HEK293T (cell line): Measurements from ENCODE around the gene KLF7.

Experiments used
- ARNT ChIP-seq: fragments of 450-650 bp; IDR thresholded peaks from 2 replicates; pipeline ENCODE4 v1.6.1; 2017; ENCODE audit warnings: mild to moderate bottlenecking
- BHLHE40 ChIP-seq: fragments of 450-650 bp; IDR thresholded peaks from 2 replicates; pipeline ENCODE4 v1.6.1; 2016; ENCODE audit warnings: mild to moderate bottlenecking, moderate library complexity, borderline replicate concordance
- CTBP1 ChIP-seq: fragments of 450-650 bp; IDR thresholded peaks from 2 replicates; pipeline ENCODE4 v1.6.1; 2016; ENCODE audit warnings: borderline replicate concordance
- FOXA1 ChIP-seq: fragments of 450-650 bp; IDR thresholded peaks from 2 replicates; pipeline ENCODE4 v1.6.1; 2016; ENCODE audit warnings: mild to moderate bottlenecking
- FOXM1 ChIP-seq: fragments of 450-650 bp; IDR thresholded peaks from 2 replicates; pipeline ENCODE4 v1.6.1; 2017; ENCODE audit warnings: mild to moderate bottlenecking, borderline replicate concordance
- HDGF ChIP-seq: fragments of 450-650 bp; IDR thresholded peaks from 2 replicates; pipeline ENCODE4 v1.6.1; 2017; ENCODE audit warnings: antibody characterized with exemption, borderline replicate concordance
- L3MBTL2 ChIP-seq: fragments of 450-650 bp; conservative IDR thresholded peaks from 2 replicates; pipeline ENCODE4 v1.6.1; 2016; ENCODE audit warnings: mild to moderate bottlenecking
- LEF1 ChIP-seq: fragments of 450-650 bp; IDR thresholded peaks from 2 replicates; pipeline ENCODE4 v1.6.1; 2017; ENCODE audit warnings: mild to moderate bottlenecking, borderline replicate concordance
- NFRKB ChIP-seq: fragments of 450-650 bp; IDR thresholded peaks from 2 replicates; pipeline ENCODE4 v1.6.1; 2016; ENCODE audit warnings: mild to moderate bottlenecking, moderate library complexity
- SP1 ChIP-seq: fragments of 450-650 bp; IDR thresholded peaks from 2 replicates; pipeline ENCODE4 v1.6.1; 2017
- SUZ12 ChIP-seq: fragments of 450-650 bp; IDR thresholded peaks from 2 replicates; pipeline ENCODE4 v1.6.1; 2016; ENCODE audit warnings: mild to moderate bottlenecking
- TARDBP ChIP-seq: fragments of 450-650 bp; IDR thresholded peaks from 2 replicates; pipeline ENCODE4 v1.6.1; 2016
- TF ChIP-seq, protein P1 (sequence below): fragments of 450-650 bp; IDR thresholded peaks from 2 replicates; pipeline ENCODE4 v1.6.1; 2016

DNA sequence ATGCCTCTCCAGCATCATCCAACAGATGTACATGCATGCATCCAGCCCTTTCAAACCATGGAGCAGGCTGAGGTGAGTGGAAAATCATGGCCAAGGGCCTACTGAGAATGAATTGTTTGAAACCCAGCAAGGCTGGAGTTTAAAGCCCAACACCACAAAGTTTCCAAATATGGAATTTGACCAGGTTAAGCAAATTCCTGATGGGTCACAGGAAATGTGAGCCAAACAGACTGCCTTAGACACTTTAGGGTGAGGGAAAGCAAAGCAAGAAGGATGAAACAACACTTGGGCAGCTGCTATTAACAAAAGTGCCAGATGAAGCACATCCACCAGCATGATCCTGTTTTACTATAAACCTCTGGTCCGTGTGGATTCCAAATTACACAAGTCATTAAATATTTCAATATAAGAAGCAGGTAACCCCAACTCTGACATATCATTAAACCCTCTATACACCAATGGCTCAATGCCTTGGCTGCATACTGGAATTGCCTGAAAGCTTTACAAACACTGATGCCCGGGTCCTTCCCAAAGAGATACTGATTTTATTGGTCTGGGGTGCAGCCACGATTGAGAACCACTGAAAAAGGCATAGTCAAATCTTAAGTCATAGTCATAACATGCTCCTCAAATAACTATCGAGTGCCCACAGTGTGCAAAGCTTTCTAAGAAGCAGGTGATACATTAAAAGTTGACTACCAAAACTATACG lies 9.1 kb downstream of the KLF7 start:
- TF ChIP-seq FOXA1 (no peak), SUZ12 (no peak), LEF1 (no peak), SP1 (no peak), NFRKB (no peak), HDGF (no peak), L3MBTL2 (no peak), ARNT (no peak), TARDBP (no peak), CTBP1 (no peak), BHLHE40 (no peak), FOXM1 (no peak)
- TF ChIP-seq, protein P1, sequence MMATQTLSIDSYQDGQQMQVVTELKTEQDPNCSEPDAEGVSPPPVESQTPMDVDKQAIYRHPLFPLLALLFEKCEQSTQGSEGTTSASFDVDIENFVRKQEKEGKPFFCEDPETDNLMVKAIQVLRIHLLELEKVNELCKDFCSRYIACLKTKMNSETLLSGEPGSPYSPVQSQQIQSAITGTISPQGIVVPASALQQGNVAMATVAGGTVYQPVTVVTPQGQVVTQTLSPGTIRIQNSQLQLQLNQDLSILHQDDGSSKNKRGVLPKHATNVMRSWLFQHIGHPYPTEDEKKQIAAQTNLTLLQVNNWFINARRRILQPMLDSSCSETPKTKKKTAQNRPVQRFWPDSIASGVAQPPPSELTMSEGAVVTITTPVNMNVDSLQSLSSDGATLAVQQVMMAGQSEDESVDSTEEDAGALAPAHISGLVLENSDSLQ, result no peak
